ENCODE results near the gene ENOSF1. TPM values are rescaled to one million over a fixed set of nuclear protein-coding genes. Genes with fewer than 3 reads are reported as not detected.
A peak's percentile ranks its signal among the peaks of the same experiment; 100 is the strongest.

ENOSF1 gene
- total RNA-seq, 1 donor from 2014 or later: 53.5 TPM

GRCh38 chr18:629269-630150 lies 82.9 kb downstream of the ENOSF1 start:
- Histone ChIP-seq H3K27me3 (no peaks in the 10 kb centered on the region), H3K9me3 (no peaks in the 10 kb centered on the region), H3K4me3 (no peak overlapping the region), H3K36me3 (no peaks in the 10 kb centered on the region), H3K27ac (no peak overlapping the region), H3K4me1 (no peaks in the 10 kb centered on the region)
- intact Hi-C loops (cut with DNase I): loop anchor here (10.0 kb wide), 1 partner anchor 205 kb away; no protein-coding TSS in a partner anchor
- DNase-seq (ENCODE audit: extremely low spot score in 2 of 2): no peak
- TF ChIP-seq POLR2A (IDR thresholded peaks at IDR 0.05) (no peak), CTCF (IDR thresholded peaks at IDR 0.05) (no peak), POLR2AphosphoS5 (IDR thresholded peaks at IDR 0.05; ENCODE audit: insufficient read depth in 1 of 2, low read depth in 1 of 2) (no peak)

- intact Hi-C loops (cut with DNase I): loop anchor here (10.0 kb wide), 1 partner anchor 208 kb away; no protein-coding TSS in a partner anchor
- H3K27ac ChIP-seq: no peak overlapping the region
Observed at GRCh38 chr18:627231-627630, 85.2 kb downstream of the ENOSF1 start.

GRCh38 chr18:623761-624620 lies 88.4 kb downstream of the ENOSF1 start:
- DNase-seq (ENCODE audit: extremely low spot score in 2 of 2): no peak
- H3K4me3 ChIP-seq: no peak overlapping the region
- no peaks in the 10 kb centered on the region for H3K9me3 ChIP-seq
- H3K27ac ChIP-seq: no peak overlapping the region
- TF ChIP-seq POLR2AphosphoS5 (IDR thresholded peaks at IDR 0.05; ENCODE audit: insufficient read depth in 1 of 2, low read depth in 1 of 2) (no peak), CTCF (IDR thresholded peaks at IDR 0.05) (peak; percentile 29 to 41 (median 38))
- intact Hi-C loops (cut with DNase I): loop anchor here (10.0 kb wide), 1 partner anchor 211 kb away; no protein-coding TSS in a partner anchor
- no peaks in the 10 kb centered on the region for H3K27me3 ChIP-seq
- H3K36me3 ChIP-seq: no peaks in the 10 kb centered on the region
- H3K4me1 ChIP-seq: no peaks in the 10 kb centered on the region

More at GRCh38 chr18:627231-627630, 85.2 kb downstream of the ENOSF1 start:
- Histone ChIP-seq H3K4me1 (no peaks in the 10 kb centered on the region), H3K9me3 (no peaks in the 10 kb centered on the region), H3K36me3 (no peaks in the 10 kb centered on the region), H3K27me3 (no peaks in the 10 kb centered on the region), H3K4me3 (no peak overlapping the region)
- DNase-seq (ENCODE audit: extremely low spot score in 2 of 2): no peak
- TF ChIP-seq POLR2A (IDR thresholded peaks at IDR 0.05) (no peak), CTCF (IDR thresholded peaks at IDR 0.05) (no peak), POLR2AphosphoS5 (IDR thresholded peaks at IDR 0.05; ENCODE audit: insufficient read depth in 1 of 2, low read depth in 1 of 2) (no peak)

GRCh38 chr18:622289-622688 lies 90.1 kb downstream of the ENOSF1 start:
- no peaks in the 10 kb centered on the region for H3K9me3 ChIP-seq
- no peak overlapping the region for H3K27ac ChIP-seq
- H3K27me3 ChIP-seq: no peaks in the 10 kb centered on the region
- DNase-seq (ENCODE audit: extremely low spot score in 2 of 2): no peak
- TF ChIP-seq POLR2AphosphoS5 (IDR thresholded peaks at IDR 0.05; ENCODE audit: insufficient read depth in 1 of 2, low read depth in 1 of 2): no peak
- no peak for TF ChIP-seq CTCF (IDR thresholded peaks at IDR 0.05)
- no peak for TF ChIP-seq POLR2A (IDR thresholded peaks at IDR 0.05)
- no peak overlapping the region for H3K4me3 ChIP-seq
- H3K4me1 ChIP-seq: no peaks in the 10 kb centered on the region
- intact Hi-C loops (cut with DNase I): loop anchor here (10.0 kb wide), 1 partner anchor 213 kb away; no protein-coding TSS in a partner anchor
- H3K36me3 ChIP-seq: no peaks in the 10 kb centered on the region
